SIG-M5 treated with dmso at 0.1 percent for 504 hours (cell line): ENCODE measurements around the gene SPEM2.

ENCODE experiments used
- DNase-seq: peaks from one replicate; lab custom pipeline; 2025; ENCODE audit not compliant: unreplicated experiment; lab: John Stamatoyannopoulos, UW

SPEM2 gene

DNA sequence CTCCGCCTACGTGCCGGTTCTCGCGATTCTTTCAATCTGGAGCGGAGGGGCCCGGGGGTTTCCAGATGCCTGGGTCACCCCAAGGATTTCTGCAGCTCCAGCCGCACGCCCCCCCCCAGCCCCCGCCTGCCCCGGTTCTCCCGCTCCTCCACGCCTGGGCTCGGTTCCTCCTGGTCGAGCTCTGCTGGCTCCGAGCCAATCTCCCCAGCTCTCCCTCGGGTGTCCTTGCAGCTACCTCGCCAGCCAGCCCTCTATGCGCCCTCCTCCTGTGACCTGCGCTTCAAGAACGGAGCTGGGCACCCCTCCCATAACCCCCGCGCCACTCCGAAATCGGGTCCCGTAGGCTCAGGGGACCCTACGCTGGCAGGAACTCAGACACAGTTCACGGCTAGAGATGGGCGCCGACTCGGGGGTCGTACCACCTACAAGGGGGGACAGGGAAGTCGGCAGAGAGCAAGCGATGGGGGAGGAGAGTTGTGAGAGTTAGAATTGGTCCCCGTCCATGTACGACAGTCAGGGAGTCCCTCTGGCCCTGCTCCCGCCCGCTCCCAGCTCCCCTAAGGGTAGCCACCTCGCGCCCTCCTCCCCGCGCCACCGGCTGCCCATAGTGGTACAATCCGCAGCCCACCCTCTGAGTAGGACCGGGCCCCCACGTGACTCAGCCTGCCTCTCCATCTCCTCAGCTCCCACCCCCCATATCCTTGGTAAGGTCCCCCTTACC, 14.9 kb downstream of the SPEM2 start:
- peak; percentile 36 for DNase-seq

DNA sequence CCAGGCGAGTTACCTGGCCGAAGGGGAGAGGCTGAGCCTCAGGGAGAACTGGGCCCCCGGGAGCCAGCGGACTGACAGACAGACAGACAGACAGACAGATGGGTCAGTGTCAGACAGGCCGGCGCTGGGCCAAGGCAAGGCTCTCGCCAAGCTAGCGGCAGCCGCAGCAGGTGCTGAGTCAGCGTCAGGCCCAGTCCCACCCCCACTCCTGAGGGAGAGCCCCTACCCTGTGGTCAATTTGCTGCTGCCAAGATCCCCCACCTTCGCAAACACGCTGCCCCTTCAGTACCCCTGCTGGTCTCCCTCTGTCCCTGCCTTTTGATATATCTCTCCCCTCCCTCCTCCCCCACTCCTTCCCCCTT, 15.4 kb downstream of the SPEM2 start:
- DNase-seq: no peak

DNA sequence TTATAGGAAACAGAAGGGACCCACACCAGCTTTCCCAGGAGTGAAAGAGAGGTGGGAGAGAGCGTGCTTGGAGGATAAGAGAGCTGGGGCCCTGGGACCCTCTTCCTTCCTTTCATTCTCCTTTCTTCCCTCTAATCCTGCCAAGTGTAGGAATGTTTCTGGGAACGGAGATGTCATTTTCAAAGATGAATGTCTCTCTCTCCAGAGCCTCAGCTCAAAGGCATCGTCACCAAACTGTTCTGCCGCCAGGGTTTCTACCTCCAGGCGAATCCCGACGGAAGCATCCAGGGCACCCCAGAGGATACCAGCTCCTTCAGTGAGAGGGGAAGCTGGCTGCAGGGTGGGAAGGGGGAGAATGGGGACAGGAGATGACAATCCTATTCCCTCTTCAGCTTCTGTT, 15.8 kb downstream of the SPEM2 start:
- DNase-seq: no peak

DNA sequence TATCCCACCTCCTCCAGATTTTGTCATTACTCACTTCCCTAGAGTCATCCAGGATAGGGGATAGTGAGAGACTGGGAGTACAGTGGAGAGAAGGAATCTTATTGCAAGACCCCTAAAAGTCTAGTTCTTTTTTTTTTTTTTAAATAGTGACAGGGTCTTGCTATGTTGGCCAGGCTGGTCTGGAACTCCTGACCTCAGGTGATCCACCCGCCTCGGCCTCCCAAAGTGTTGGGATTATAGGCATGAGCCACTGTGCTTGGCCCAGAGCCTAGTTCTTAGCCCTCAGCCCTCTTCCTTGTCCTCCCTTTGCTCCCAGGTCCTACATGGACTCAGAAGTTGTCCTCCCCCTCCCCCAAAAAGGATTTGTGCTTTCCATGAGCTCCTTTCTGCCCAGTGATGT, 16.7 kb downstream of the SPEM2 start:
- no peak for DNase-seq

DNA sequence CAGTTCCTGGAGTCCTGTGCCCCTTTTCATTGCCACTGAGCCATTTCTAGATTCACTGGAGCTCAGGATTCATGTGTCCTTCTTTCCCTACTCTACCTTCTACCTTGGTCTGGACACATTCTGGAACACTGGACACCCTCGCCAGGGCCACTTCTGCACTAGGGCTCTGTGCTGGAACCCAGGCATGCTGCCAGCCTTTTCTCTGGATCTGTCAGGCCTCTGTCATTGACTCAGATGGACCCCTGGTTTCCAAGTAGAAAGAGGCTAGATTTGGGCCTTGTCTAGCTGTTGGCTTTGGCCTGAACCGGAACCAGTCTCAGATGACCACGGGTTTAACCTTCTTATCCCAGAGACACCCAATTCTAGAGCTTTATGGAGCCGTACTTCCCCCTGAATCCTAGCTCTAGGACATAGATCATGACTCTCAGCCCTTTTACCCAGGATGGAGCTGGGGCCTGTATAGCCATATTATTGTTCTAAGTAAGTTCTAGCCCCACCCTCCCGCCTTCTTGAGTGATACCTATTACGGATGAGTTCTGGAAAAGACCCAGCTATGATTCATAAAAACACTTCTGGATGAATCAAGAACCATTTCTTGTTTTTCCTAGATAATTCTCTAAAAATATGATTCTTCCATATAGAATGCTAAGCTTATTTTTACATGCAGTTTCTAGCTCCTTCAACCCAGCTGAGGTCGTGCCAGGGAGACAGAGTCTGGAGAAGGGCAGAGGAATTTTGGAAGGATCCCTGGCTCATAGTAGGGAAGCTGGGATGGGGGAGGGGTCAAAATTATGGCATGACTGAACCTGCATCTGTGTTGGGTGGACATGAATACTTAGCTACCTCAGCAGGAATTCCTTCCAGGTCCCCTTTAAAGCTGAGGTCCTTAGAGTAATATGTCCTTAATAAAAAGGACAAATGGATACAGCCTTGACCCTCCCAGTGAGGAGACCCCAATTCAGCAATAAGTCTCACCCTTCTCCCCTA, 18.4 kb downstream of the SPEM2 start:
- DNase-seq: no peak

DNA sequence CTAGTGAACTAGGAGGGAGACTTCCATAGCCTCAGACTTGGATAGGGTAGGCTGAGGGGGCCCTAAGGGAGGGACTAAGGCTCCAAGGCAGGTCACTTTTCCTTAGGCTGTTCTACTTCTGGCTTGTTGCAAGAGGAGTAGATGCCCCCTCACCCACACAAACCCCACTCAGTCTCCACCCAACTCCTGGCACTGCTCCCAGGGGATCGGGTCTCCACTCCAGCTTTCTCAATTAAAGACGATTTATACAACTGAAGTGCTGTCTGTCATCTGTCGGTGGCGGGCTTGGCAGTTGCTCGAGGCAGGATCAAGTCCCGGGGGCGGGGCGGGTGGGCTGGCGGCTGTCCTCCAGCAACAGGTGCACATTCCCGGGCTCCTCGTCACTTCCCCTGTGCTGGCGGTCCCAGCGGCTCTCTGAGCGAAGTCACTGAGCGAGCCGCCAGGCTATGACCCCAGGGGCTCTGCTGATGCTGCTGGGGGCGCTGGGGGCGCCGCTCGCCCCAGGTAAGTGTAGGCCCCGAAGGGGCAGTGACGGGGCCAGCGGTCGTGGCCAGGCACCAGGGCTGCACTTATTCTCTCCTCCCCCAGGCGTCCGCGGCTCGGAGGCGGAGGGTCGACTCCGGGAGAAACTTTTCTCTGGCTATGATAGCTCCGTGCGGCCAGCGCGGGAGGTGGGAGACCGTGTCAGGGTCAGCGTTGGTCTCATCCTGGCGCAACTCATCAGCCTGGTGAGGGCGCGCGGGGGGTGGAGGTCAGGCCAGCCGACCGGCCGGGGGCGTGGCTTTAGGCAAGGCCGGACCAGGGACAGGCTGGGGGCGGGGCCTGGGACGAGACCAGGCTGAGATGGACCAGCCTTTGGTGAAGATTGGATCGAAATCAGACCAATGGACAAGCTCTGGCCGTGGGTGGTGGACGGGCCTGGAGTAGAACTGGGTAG, 19.5 kb downstream of the SPEM2 start, which contains the start of gene CHRNB1:
TSS of gene CHRNB1 (plus strand) at position 380 of the 937 bp plus-strand sequence. CDS start at position 447, 67 bp downstream.
- no peak for DNase-seq

DNA sequence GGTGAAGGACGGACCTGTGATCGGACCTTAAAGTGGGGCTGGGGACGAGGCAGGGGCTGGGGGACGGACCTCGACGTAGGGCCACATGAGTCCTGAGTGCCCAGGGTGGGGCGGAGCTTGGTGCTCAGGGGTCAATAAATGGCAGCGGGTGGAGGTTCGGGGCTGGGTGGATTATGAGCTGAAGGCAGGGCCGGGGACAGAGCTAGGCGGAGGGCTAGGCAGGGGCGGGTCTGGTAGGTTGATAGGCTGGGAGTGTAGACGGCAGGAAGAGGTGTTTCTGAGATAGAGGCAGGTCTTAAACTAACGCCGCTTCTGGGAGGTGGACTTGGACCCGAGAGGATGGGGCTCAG, 20.2 kb downstream of the SPEM2 start:
- DNase-seq: no peak

DNA sequence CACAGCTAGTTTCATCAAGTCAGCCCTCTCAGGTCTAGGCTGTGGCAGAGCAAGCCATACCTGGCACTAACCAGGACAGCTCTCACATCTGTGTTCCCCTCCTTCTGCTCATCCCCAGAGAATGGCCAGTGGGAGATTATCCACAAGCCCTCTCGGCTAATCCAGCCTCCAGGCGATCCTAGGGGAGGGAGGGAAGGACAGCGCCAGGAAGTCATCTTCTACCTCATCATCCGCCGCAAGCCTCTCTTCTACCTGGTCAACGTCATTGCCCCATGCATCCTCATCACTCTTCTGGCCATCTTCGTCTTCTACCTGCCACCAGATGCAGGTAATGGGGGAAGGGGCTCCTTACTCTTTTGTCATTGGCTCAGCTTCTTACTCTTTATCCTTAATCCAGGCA, 23.0 kb downstream of the SPEM2 start:
- no peak for DNase-seq

DNA sequence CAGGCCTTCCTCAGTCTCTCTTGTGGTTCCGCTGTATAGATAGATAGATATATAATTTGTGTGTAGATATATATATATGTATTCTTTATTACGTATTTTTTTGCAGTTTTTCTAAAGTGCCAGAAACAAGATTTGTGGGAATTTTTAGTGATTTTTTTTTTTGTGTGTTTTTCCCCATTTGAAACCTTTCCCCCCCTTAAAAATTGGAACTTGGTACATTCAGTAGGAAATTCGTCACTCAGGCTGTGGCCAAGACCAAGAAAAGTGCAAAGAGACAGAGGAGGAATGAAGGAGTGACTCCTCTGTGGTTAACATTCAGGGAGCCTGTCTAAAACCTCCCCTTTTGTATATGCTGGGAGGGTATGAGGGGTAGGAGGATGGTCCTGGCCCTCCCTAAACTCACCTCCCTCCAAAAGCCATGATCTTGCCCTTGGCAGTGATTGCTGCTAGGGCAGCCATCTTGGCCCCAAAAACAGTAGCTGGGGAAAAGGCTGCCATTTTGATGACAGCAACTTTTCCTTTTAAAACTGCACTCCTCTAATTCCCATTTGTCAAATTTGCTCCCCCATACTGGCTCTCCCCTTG, 34.6 kb downstream of the SPEM2 start:
- no peak for DNase-seq

DNA sequence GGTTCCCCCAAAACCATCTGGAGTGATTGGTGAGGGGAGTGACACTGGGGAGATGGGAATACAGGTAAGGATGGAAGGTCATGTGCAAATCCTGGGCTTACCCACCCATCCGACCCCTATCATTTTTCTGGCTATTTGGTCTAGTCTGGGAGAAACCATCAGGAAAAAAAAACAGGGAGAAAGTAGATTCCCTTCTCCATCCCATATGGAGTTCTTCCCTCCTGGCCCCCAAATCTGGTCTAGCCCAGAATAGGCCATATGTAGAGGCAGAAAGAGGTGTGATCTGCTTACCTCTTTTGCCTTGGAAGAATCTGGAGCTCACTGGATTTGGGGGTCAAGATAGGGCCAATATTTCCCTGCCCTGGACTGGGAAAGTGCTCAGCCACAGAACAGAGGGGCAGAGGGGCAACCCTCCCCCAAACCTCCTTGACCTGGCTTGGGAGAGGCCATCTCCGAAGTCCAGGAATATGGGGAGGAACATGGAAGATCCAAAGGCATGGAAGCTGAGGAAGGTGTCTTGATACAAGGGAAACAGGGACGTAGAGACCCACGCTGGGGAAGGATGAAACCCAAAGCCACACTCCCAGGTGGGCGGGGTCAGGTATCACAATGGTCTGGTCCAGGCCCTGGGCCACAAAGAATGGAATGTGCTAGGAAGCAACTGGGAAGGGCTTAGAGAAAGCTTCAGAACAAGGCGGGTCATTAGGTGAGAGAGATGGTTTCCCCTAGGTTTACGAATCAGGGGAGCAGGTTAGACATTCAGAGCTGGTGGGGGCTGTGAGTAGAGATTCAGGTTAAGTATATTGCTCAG, 35.6 kb downstream of the SPEM2 start:
- no peak for DNase-seq

DNA sequence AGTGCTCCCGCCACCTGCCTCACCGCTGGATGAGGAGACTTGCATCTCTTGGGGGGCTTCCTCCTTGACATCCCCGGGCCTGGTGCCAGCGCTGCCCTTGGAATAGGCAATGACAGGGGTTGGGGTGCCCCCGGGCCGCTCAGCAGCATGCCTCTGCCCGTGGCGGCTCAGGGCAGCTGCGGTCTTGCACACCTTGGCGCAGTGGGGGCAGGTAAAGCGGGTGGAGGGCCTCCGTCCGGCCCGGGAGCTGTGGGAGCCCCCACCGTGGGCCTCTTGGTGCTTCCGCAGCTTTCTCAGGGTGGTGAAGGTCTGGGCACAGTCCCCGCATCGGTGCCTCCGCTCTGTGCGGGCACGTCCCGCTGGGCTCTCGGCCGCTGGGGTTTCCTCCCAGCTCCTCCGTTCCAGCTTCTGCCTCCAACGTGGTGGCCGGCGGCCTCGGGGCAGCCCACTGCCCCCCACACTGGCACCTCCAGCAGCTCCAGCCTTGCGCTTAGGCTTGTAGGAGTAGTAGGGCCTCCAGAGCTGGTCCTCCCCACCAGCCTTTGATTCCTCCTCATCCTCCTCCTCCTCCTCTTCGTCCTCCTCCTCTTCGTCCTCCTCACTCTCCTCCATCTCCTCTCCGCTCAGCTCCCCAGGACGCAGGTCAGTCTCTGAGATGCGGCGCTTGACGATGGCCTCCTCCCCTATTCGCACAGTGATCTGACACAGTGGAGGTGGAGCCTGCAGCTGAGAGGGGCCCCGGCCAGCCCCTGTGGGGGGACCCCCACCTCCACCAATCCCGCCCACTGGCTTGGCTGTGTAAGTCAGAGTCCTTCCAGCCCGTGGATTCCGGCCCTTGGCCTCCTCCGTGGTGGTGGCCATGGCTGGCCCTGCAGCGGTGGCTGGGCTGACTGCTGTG, 37.3 kb downstream of the SPEM2 start:
- no peak for DNase-seq

DNA sequence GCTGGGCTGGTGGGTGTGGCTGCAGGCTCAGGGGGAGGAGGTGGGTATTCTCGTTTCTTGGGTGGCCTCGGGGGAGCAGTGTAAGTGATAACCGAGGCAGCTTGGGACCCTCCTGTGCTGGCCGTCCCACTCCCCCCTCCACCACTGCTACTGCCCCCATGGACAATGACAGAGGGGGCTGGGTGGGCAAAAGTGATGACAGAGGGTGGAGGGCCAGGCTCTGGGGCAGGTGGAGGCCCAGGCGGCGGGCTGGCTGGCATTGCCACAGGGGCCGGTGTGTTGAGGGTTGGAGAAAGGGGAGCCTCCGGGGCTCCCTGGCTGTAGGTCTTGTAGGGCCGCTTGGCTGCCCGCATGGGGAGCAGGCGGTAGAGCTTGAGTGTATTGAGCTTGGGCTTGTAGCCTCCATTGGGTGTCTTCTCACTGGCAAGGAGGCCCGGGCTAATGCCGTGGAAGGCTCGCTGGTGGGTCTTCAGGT, 38.0 kb downstream of the SPEM2 start:
- DNase-seq: no peak

DNA sequence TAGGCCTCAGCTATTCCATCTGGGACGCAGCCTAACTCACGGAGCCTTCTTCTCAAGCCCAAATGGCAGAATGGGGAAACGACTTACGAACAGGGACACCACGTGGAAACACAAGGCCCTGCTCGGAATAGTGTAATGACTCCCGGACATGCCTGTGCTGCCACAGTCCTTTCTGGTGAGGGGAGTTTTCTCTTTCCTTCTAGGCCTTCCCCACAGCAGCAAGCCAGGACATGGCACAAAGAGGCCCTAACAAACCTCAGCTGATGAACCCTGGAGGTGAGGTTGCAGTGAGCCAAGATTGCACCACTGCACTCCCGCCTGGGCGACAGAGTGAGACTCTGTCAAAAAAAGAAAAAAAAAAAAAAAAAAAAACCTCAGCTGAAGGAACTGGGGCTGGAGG, 38.7 kb downstream of the SPEM2 start:
- DNase-seq: no peak

DNA sequence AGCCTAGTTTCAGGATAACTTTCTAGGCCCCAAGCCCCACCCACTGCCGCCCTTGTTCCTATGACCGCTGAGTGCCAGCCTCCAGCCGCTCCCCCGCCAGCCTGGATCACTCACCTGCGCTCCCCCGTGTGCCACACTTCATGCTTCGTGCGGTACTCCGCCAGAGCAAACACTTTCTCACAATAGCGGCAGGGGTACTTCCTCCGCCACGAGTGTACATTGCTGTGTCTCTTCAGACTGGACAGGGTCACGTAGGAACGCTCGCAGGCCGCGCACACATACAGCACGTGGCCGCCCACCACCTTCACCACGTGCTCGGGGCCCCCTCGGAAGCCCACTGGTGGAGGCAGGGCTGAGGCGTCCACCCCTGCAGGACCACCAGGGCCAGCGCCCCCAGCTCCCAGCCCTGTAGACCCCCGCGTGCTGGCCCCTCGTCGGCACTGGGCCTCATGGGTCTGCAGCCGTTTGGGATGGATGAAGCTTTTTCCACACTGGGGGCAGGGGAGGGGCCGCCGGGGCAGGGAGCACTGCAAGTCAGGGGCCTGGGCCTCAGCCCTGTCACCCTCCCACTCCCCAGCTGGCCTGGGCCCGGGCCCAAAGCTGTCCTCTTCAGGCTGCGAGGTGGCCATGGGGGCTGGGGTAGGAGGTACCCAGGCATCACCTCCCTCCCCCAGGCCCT, 40.3 kb downstream of the SPEM2 start:
- DNase-seq: no peak

DNA sequence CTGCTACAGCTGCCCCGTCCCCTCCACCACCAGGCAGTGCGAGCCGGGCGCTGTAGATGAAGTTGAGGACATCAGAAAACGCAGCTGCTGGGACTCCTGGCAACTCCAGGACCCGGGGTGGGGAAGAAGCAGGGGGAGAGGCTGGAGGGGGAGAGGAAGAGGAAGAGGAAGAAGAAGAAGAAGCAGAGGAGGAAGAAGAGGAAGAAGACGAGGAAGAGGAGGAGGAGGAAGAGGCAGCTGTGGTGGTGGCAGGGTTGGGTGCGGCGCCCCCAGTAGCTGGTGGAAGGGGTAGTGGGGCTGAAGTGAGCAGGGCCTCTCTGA, 40.9 kb downstream of the SPEM2 start:
- DNase-seq: no peak

DNA sequence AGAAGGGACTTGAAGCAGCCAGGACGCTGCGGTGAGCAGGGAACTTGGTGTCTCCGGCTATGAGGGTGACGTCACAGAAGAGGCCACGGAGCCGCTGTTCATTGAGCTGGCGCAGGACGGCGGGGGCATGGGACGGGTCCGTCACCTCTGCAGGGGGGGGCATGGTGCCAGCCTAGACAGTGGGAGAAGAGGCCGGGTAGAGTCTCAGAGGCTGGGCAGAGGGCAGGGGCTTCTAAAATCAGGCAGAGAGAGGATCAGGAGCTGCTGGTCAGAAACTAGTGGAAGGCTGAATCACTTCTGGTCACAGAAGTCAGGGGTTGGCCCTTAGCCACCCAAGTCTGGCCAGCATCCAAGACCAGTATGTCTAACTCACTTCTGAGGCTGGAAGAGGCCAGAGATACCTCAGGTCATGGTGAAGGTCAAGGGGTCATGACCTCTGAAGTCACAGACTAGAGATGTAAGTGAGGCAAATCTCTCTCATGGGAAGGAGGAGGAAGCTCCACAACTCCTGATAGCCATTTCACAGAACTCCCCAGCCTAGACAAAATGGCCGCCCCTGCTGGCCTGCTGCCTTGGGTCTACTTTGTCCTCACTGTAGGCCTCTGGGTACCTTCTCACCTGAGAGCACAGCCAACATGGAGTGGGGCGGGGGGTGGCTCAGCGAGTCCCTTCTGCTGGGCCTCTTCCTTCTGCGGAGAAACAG, 41.4 kb downstream of the SPEM2 start:
- no peak for DNase-seq

DNA sequence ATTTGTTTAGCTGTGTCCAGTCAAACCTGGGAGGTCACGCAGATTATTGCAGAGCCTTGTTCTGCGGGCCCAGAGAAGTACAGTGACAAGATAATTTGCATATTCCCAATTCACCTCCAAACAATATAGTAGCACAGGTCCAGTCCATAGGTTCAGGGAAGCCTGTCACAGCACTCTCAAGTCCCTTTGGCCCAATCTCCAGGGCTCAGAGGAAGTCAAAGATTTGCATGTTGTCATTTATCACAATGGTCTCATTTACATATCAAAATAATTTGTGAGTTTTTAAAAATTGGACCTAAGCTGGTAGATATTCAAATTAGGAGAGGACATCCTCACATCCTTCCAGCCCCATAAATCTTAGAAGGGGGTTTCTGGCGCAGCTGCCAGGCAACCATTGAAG, 42.1 kb downstream of the SPEM2 start:
- no peak for DNase-seq

DNA sequence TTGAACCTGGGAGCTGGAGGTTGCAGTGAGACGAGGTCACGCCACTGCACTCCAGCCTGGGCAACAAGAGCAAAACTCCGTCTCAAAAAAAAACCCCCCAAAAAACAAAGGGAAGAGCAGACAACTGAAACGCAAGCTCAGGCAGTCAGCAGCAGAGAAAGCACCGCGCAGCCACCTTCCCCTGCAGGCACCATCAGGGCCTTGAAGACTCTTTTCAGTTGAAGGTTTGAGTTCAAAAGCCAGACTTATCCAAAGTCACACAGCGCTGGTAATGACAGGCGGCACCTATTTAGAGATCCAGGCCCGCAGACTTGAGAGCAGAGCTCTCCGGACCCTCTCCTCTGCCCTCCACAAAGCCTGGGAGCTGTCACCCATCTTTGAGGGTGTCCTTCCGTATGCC, 42.9 kb downstream of the SPEM2 start:
- no peak for DNase-seq
